GM12878 (cell line): ENCODE results near the gene MYO9B.

Experiments used
- CBX3 ChIP-seq: fragments of 200-600 bp; sonication (generic); IDR thresholded peaks from 2 replicates; pipeline ENCODE4 v1.6.1; 2016; ENCODE audit warnings: low read depth, borderline replicate concordance
- SIN3A ChIP-seq: IDR thresholded peaks from 2 replicates; pipeline ENCODE4 v1.6.1; 2012; ENCODE audit warnings: low read depth, low read length, improper control_type of control experiment
- TBL1XR1 ChIP-seq: IDR thresholded peaks from 2 replicates; pipeline ENCODE4 v1.6.1; 2012; ENCODE audit warnings: low read depth, low read length, improper control_type of control experiment
- TF ChIP-seq, protein P1 (sequence below): IDR thresholded peaks from 2 replicates; pipeline ENCODE4 v1.6.1; 2012; ENCODE audit warnings: mild to moderate bottlenecking, low read depth, low read length

DNA sequence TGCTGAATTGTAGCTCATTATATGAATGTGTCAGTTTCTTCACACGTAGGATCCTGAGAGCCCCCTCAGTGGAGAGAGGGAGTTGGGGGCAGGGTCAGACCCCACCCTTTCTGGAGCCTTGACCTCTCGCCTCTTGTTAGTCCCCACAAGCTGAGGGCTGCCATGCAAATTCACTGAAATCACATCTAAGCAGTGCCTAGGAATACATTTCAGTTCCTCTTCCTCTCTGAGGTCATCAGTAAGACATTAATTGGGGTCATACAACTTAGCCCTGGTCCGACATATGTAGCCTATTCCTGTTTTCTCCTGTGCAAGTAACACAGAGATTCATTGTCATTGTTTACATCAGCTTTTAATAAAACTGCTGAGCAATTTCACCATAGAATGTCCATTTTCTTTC lies 30.0 kb downstream of the MYO9B start:
- no peak for TF ChIP-seq SIN3A
- TF ChIP-seq CBX3, result no peak
- TF ChIP-seq, protein P1, sequence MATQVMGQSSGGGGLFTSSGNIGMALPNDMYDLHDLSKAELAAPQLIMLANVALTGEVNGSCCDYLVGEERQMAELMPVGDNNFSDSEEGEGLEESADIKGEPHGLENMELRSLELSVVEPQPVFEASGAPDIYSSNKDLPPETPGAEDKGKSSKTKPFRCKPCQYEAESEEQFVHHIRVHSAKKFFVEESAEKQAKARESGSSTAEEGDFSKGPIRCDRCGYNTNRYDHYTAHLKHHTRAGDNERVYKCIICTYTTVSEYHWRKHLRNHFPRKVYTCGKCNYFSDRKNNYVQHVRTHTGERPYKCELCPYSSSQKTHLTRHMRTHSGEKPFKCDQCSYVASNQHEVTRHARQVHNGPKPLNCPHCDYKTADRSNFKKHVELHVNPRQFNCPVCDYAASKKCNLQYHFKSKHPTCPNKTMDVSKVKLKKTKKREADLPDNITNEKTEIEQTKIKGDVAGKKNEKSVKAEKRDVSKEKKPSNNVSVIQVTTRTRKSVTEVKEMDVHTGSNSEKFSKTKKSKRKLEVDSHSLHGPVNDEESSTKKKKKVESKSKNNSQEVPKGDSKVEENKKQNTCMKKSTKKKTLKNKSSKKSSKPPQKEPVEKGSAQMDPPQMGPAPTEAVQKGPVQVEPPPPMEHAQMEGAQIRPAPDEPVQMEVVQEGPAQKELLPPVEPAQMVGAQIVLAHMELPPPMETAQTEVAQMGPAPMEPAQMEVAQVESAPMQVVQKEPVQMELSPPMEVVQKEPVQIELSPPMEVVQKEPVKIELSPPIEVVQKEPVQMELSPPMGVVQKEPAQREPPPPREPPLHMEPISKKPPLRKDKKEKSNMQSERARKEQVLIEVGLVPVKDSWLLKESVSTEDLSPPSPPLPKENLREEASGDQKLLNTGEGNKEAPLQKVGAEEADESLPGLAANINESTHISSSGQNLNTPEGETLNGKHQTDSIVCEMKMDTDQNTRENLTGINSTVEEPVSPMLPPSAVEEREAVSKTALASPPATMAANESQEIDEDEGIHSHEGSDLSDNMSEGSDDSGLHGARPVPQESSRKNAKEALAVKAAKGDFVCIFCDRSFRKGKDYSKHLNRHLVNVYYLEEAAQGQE, result no peak
- TF ChIP-seq TBL1XR1, result 0 out of 2 replicates have a peak, but pooled peaks have one; percentile 23
